ENCODE data around the gene PTCH2. TPM values are rescaled to one million over a fixed set of nuclear protein-coding genes. Genes with fewer than 3 reads are reported as not detected.
"Not testable (repeated sequence)": the region's sequence is repeated elsewhere in the genome, so short reads cannot be mapped to it uniquely, and the experiment has no call there.

Gene PTCH2
- total RNA-seq, 4 donors from 2014 or later, result 6.6 to 13.4 (median 9.9) TPM

GRCh38 chr1:44799770-44800584 lies 43.1 kb downstream of the PTCH2 start, which contains the start of gene PLK3:
Gene PLK3, plus strand, starts transcription at chr1:44800377. Its CDS starts 87 bp downstream, at chr1:44800464.
- peaks cover 0 to 28% (median 6%) of the 10 kb centered on the region in 3 donors for H3K36me3 ChIP-seq
- TF ChIP-seq POLR2A (IDR thresholded peaks at IDR 0.05), result peak; percentile 89 to 98
- peak; percentile 94 to 96 (median 96) for TF ChIP-seq CTCF (IDR thresholded peaks at IDR 0.05)
- TF ChIP-seq EP300 (IDR thresholded peaks at IDR 0.05), result peak; percentile 91 to 95
- H3K4me3 ChIP-seq, result peak within 1 kb of the TSS; percentile 68 to 97 (median 80)
- peaks cover 0 to 48% (median 24%) of the 10 kb centered on the region in 4 donors for H3K4me1 ChIP-seq
- H3K27me3 ChIP-seq, result no peaks in the 10 kb centered on the region
- DNase-seq (ENCODE audit: low spot score in 2 of 2), result peak; percentile 97 to 98
- WGBS, 2 donors, result 0% methylated on average over 43 to 75 of the region's 79 CpGs
- peak within 1 kb of the TSS; percentile 83 to 100 (median 98) for H3K27ac ChIP-seq
- no peaks in the 10 kb centered on the region for H3K9me3 ChIP-seq

GRCh38 chr1:44798481-44799365 lies 44.3 kb downstream of the PTCH2 start:
- peak in 1 of 2 donors; percentile 11 for DNase-seq (ENCODE audit: low spot score in 2 of 2)
- H3K4me1 ChIP-seq, result peaks cover 0 to 45% (median 24%) of the 10 kb centered on the region in 4 donors
- H3K9me3 ChIP-seq, result no peaks in the 10 kb centered on the region
- 89% methylated on average over 10 of the region's 10 CpGs for WGBS, 2 donors
- TF ChIP-seq POLR2A (IDR thresholded peaks at IDR 0.05) (no peak), CTCF (IDR thresholded peaks at IDR 0.05) (no peak), EP300 (IDR thresholded peaks at IDR 0.05) (no peak)
- H3K4me3 ChIP-seq, result no peak overlapping the region
- no peaks in the 10 kb centered on the region for H3K27me3 ChIP-seq
- peak overlapping the region; percentile 10 to 100 (median 98) for H3K27ac ChIP-seq
- H3K36me3 ChIP-seq, result peaks cover 0 to 16% (median 0%) of the 10 kb centered on the region in 3 donors

GRCh38 chr1:44797886-44798285 lies 45.2 kb downstream of the PTCH2 start:
- DNase-seq (ENCODE audit: low spot score in 2 of 2), result peak in 1 of 2 donors; percentile 10
- H3K4me3 ChIP-seq, H3K27me3 ChIP-seq, H3K36me3 ChIP-seq, H3K9me3 ChIP-seq: not testable (repeated sequence)
- peak overlapping the region in 2 of 4 donors; percentile 98 to 100 for H3K27ac ChIP-seq
- peaks cover 0 to 37% (median 24%) of the 10 kb centered on the region in 4 donors for H3K4me1 ChIP-seq
- WGBS, 2 donors, result 65 to 72% methylated on average over 8 of the region's 8 CpGs

- Histone ChIP-seq H3K27me3 (no peaks in the 10 kb centered on the region), H3K4me3 (no peak overlapping the region), H3K36me3 (no peaks in the 10 kb centered on the region), H3K4me1 (no peaks in the 10 kb centered on the region), H3K9me3 (no peaks in the 10 kb centered on the region), H3K27ac (no peak overlapping the region)
- 83 to 87% methylated on average over 9 of the region's 9 CpGs for WGBS, 2 donors
- no peak for DNase-seq (ENCODE audit: low spot score in 2 of 2)
- no peak for TF ChIP-seq CTCF (IDR thresholded peaks at IDR 0.05)
- TF ChIP-seq EP300 (IDR thresholded peaks at IDR 0.05), result no peak
- no peak for TF ChIP-seq POLR2A (IDR thresholded peaks at IDR 0.05)
Measured at GRCh38 chr1:44792736-44793502, 50.1 kb downstream of the PTCH2 start.

All from tibial nerve (tissue), 4 donors.